WTC11 (cell line): Measurements from ENCODE around the gene RPUSD2. TPM values are rescaled to one million over a fixed set of nuclear protein-coding genes. Genes with fewer than 3 reads are reported as not detected.
A peak's percentile ranks its signal among the peaks of the same experiment; 100 is the strongest.

Experiments
- ATF3 ChIP-seq: sonication (generic); formaldehyde crosslinking; conservative IDR thresholded peaks from 2 replicates; pipeline ENCODE4 v1.8.1; 2022; ENCODE audit warnings: mild to moderate bottlenecking, missing genetic modification reagents
- ATF6 ChIP-seq: sonication (generic); formaldehyde crosslinking; IDR thresholded peaks from 2 replicates; pipeline ENCODE4 v1.8.1; 2023; ENCODE audit warnings: mild to moderate bottlenecking, missing genetic modification reagents
- CREB1 ChIP-seq: sonication (generic); formaldehyde crosslinking; IDR thresholded peaks from 2 replicates; pipeline ENCODE4 v1.8.0; 2023; ENCODE audit warnings: mild to moderate bottlenecking, missing genetic modification reagents
- ELF4 ChIP-seq: sonication (generic); formaldehyde crosslinking; IDR thresholded peaks from 2 replicates; pipeline ENCODE4 v1.8.1; 2022; ENCODE audit warnings: low read depth, mild to moderate bottlenecking, moderate library complexity, missing genetic modification reagents
- FOXJ3 ChIP-seq: sonication (generic); formaldehyde crosslinking; IDR thresholded peaks from 2 replicates; pipeline ENCODE4 v1.9.0; 2021; ENCODE audit warnings: missing genetic modification reagents, mild to moderate bottlenecking, borderline replicate concordance
- GABPB1 ChIP-seq: sonication (generic); formaldehyde crosslinking; IDR thresholded peaks from 2 replicates; pipeline ENCODE4 v1.8.1; 2023; ENCODE audit warnings: mild to moderate bottlenecking, missing genetic modification reagents
- HMGA2 ChIP-seq: fragments of 250-450 bp; sonication (Bioruptor Pico); IDR thresholded peaks from 2 replicates; pipeline ENCODE4 v1.4.0; 2021; ENCODE audit warnings: mild to moderate bottlenecking, moderate library complexity
- JUN ChIP-seq: sonication (generic); formaldehyde crosslinking; IDR thresholded peaks from 2 replicates; pipeline ENCODE4 v1.8.0; 2023; ENCODE audit warnings: mild to moderate bottlenecking, missing genetic modification reagents
- NFE2L1 ChIP-seq: sonication (generic); formaldehyde crosslinking; IDR thresholded peaks from 2 replicates; pipeline ENCODE4 v1.8.1; 2023; ENCODE audit warnings: missing genetic modification reagents
- RORB ChIP-seq: fragments of 250-450 bp; sonication (Bioruptor Pico); IDR thresholded peaks from 2 replicates; pipeline ENCODE4 v1.9.0; 2021; ENCODE audit warnings: mild to moderate bottlenecking
- SMAD4 ChIP-seq: sonication (generic); formaldehyde crosslinking; IDR thresholded peaks from 2 replicates; pipeline ENCODE4 v1.8.0; 2022; ENCODE audit warnings: mild to moderate bottlenecking, missing genetic modification reagents
- TP53 ChIP-seq: sonication (generic); formaldehyde crosslinking; IDR thresholded peaks from 2 replicates; pipeline ENCODE4 v1.8.1; 2023; ENCODE audit warnings: mild to moderate bottlenecking, missing genetic modification reagents
- ZMAT4 ChIP-seq: fragments of 250-450 bp; sonication (Bioruptor Pico); IDR thresholded peaks from 2 replicates; pipeline ENCODE4 v1.9.0; 2021; ENCODE audit warnings: mild to moderate bottlenecking
- ZNF219 ChIP-seq: sonication (generic); formaldehyde crosslinking; IDR thresholded peaks from 2 replicates; pipeline ENCODE4 v1.8.0; 2023; ENCODE audit warnings: missing genetic modification reagents, mild to moderate bottlenecking, borderline replicate concordance
- ZNF263 ChIP-seq: sonication (generic); formaldehyde crosslinking; IDR thresholded peaks from 2 replicates; pipeline ENCODE4 v1.8.1; 2022; ENCODE audit warnings: low read depth, mild to moderate bottlenecking, moderate library complexity, missing genetic modification reagents
- ZNF671 ChIP-seq: fragments of 250-450 bp; sonication (Bioruptor Pico); IDR thresholded peaks from 2 replicates; pipeline ENCODE4 v1.8.0; 2021; ENCODE audit warnings: mild to moderate bottlenecking
- total RNA-seq: library from RNA; stranded (reverse); gene quantifications from 3 replicates; pipeline ENCODE4 v1.2.3, GENCODE V29; 2021
- TF ChIP-seq, protein P1 (sequence below): sonication (generic); formaldehyde crosslinking; IDR thresholded peaks from 2 replicates; pipeline ENCODE4 v1.8.0; 2023; ENCODE audit warnings: mild to moderate bottlenecking, missing genetic modification reagents
- TF ChIP-seq, protein P2 (sequence below): sonication (generic); formaldehyde crosslinking; IDR thresholded peaks from 2 replicates; pipeline ENCODE4 v1.8.0; 2022; ENCODE audit warnings: missing genetic modification reagents
- TF ChIP-seq, protein P3 (sequence below): fragments of 250-450 bp; sonication (Bioruptor Pico); IDR thresholded peaks from 2 replicates; pipeline ENCODE4 v1.9.0; 2021; ENCODE audit warnings: mild to moderate bottlenecking, borderline replicate concordance
- TF ChIP-seq, protein P4 (sequence below): sonication (generic); formaldehyde crosslinking; IDR thresholded peaks from 2 replicates; pipeline ENCODE4 v1.8.1; 2023; ENCODE audit warnings: mild to moderate bottlenecking, missing genetic modification reagents
- TF ChIP-seq, protein P5 (sequence below): sonication (generic); formaldehyde crosslinking; conservative IDR thresholded peaks from 2 replicates; pipeline ENCODE4 v1.8.1; 2023; ENCODE audit warnings: mild to moderate bottlenecking, low read depth, missing genetic modification reagents, moderate library complexity

The RPUSD2 gene
- total RNA-seq, 1 experiment from 2014 or later: 30.8 TPM

- TF ChIP-seq ZMAT4 (no peak), FOXJ3 (CRISPR knock-in tag) (no peak), SMAD4 (CRISPR knock-in tag) (no peak), ZNF671 (CRISPR knock-in tag) (no peak), ATF6 (CRISPR knock-in tag) (no peak), NFE2L1 (peak; percentile 30; the same call in 1 of the 2 replicates), HMGA2 (CRISPR knock-in tag) (no peak), ATF3 (CRISPR knock-in tag) (peak; percentile 99), TP53 (CRISPR knock-in tag) (no peak), ZNF219 (CRISPR knock-in tag) (no peak), CREB1 (CRISPR knock-in tag) (no peak), ELF4 (CRISPR knock-in tag) (no peak), JUN (no peak), ZNF263 (CRISPR knock-in tag) (no peak), RORB (no peak), GABPB1 (CRISPR knock-in tag) (peak; percentile 99)
- TF ChIP-seq, protein P1, sequence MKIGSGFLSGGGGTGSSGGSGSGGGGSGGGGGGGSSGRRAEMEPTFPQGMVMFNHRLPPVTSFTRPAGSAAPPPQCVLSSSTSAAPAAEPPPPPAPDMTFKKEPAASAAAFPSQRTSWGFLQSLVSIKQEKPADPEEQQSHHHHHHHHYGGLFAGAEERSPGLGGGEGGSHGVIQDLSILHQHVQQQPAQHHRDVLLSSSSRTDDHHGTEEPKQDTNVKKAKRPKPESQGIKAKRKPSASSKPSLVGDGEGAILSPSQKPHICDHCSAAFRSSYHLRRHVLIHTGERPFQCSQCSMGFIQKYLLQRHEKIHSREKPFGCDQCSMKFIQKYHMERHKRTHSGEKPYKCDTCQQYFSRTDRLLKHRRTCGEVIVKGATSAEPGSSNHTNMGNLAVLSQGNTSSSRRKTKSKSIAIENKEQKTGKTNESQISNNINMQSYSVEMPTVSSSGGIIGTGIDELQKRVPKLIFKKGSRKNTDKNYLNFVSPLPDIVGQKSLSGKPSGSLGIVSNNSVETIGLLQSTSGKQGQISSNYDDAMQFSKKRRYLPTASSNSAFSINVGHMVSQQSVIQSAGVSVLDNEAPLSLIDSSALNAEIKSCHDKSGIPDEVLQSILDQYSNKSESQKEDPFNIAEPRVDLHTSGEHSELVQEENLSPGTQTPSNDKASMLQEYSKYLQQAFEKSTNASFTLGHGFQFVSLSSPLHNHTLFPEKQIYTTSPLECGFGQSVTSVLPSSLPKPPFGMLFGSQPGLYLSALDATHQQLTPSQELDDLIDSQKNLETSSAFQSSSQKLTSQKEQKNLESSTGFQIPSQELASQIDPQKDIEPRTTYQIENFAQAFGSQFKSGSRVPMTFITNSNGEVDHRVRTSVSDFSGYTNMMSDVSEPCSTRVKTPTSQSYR: no peak
- TF ChIP-seq, protein P2, sequence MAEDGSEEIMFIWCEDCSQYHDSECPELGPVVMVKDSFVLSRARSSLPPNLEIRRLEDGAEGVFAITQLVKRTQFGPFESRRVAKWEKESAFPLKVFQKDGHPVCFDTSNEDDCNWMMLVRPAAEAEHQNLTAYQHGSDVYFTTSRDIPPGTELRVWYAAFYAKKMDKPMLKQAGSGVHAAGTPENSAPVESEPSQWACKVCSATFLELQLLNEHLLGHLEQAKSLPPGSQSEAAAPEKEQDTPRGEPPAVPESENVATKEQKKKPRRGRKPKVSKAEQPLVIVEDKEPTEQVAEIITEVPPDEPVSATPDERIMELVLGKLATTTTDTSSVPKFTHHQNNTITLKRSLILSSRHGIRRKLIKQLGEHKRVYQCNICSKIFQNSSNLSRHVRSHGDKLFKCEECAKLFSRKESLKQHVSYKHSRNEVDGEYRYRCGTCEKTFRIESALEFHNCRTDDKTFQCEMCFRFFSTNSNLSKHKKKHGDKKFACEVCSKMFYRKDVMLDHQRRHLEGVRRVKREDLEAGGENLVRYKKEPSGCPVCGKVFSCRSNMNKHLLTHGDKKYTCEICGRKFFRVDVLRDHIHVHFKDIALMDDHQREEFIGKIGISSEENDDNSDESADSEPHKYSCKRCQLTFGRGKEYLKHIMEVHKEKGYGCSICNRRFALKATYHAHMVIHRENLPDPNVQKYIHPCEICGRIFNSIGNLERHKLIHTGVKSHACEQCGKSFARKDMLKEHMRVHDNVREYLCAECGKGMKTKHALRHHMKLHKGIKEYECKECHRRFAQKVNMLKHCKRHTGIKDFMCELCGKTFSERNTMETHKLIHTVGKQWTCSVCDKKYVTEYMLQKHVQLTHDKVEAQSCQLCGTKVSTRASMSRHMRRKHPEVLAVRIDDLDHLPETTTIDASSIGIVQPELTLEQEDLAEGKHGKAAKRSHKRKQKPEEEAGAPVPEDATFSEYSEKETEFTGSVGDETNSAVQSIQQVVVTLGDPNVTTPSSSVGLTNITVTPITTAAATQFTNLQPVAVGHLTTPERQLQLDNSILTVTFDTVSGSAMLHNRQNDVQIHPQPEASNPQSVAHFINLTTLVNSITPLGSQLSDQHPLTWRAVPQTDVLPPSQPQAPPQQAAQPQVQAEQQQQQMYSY (CRISPR knock-in tag): no peak
- TF ChIP-seq, protein P3, sequence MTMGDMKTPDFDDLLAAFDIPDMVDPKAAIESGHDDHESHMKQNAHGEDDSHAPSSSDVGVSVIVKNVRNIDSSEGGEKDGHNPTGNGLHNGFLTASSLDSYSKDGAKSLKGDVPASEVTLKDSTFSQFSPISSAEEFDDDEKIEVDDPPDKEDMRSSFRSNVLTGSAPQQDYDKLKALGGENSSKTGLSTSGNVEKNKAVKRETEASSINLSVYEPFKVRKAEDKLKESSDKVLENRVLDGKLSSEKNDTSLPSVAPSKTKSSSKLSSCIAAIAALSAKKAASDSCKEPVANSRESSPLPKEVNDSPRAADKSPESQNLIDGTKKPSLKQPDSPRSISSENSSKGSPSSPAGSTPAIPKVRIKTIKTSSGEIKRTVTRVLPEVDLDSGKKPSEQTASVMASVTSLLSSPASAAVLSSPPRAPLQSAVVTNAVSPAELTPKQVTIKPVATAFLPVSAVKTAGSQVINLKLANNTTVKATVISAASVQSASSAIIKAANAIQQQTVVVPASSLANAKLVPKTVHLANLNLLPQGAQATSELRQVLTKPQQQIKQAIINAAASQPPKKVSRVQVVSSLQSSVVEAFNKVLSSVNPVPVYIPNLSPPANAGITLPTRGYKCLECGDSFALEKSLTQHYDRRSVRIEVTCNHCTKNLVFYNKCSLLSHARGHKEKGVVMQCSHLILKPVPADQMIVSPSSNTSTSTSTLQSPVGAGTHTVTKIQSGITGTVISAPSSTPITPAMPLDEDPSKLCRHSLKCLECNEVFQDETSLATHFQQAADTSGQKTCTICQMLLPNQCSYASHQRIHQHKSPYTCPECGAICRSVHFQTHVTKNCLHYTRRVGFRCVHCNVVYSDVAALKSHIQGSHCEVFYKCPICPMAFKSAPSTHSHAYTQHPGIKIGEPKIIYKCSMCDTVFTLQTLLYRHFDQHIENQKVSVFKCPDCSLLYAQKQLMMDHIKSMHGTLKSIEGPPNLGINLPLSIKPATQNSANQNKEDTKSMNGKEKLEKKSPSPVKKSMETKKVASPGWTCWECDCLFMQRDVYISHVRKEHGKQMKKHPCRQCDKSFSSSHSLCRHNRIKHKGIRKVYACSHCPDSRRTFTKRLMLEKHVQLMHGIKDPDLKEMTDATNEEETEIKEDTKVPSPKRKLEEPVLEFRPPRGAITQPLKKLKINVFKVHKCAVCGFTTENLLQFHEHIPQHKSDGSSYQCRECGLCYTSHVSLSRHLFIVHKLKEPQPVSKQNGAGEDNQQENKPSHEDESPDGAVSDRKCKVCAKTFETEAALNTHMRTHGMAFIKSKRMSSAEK (CRISPR knock-in tag): no peak
- TF ChIP-seq, protein P4, sequence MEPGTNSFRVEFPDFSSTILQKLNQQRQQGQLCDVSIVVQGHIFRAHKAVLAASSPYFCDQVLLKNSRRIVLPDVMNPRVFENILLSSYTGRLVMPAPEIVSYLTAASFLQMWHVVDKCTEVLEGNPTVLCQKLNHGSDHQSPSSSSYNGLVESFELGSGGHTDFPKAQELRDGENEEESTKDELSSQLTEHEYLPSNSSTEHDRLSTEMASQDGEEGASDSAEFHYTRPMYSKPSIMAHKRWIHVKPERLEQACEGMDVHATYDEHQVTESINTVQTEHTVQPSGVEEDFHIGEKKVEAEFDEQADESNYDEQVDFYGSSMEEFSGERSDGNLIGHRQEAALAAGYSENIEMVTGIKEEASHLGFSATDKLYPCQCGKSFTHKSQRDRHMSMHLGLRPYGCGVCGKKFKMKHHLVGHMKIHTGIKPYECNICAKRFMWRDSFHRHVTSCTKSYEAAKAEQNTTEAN (CRISPR knock-in tag): no peak
- TF ChIP-seq, protein P5, sequence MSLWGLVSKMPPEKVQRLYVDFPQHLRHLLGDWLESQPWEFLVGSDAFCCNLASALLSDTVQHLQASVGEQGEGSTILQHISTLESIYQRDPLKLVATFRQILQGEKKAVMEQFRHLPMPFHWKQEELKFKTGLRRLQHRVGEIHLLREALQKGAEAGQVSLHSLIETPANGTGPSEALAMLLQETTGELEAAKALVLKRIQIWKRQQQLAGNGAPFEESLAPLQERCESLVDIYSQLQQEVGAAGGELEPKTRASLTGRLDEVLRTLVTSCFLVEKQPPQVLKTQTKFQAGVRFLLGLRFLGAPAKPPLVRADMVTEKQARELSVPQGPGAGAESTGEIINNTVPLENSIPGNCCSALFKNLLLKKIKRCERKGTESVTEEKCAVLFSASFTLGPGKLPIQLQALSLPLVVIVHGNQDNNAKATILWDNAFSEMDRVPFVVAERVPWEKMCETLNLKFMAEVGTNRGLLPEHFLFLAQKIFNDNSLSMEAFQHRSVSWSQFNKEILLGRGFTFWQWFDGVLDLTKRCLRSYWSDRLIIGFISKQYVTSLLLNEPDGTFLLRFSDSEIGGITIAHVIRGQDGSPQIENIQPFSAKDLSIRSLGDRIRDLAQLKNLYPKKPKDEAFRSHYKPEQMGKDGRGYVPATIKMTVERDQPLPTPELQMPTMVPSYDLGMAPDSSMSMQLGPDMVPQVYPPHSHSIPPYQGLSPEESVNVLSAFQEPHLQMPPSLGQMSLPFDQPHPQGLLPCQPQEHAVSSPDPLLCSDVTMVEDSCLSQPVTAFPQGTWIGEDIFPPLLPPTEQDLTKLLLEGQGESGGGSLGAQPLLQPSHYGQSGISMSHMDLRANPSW (CRISPR knock-in tag): no peak
Measured at GRCh38 chr15:40593588-40594428, 24.7 kb downstream of the RPUSD2 start, which contains the start of gene KNL1 (continued).
